Calu3 (cell line): ENCODE measurements around the gene PPP1R13B. TPM values are rescaled to one million over a fixed set of nuclear protein-coding genes. Genes with fewer than 3 reads are reported as not detected.

Experiments
- BruUV-seq: library from RNA; stranded (reverse); fragments of 400-500 nt; replicated peaks from 2 replicates; lab custom pipeline; 2021; lab: Mats Ljungman, UMichigan
- CTCF ChIA-PET: fragments of 300-600 bp; sonication (Branson Sonifier 250); formaldehyde crosslinking; loops from one replicate; lab custom pipeline; 2022; ENCODE audit warnings: antibody characterized with exemption; lab: Charles Lee
- DNase-seq: peaks from one replicate; pipeline ENCODE4 v3.0.0; 2022
- H3K27ac Mint-ChIP-seq: one replicate; pipeline ENCODE4 v1.8.0; 2022; ENCODE audit warnings: mixed read lengths; ENCODE audit not compliant: unreplicated experiment
- H3K27me3 Mint-ChIP-seq: one replicate; pipeline ENCODE4 v1.8.0; 2022; ENCODE audit warnings: mixed read lengths; ENCODE audit not compliant: unreplicated experiment
- H3K36me3 Mint-ChIP-seq: one replicate; pipeline ENCODE4 v1.8.0; 2022; ENCODE audit warnings: mild to moderate bottlenecking, moderate library complexity, mixed read lengths; ENCODE audit not compliant: insufficient read depth, unreplicated experiment
- H3K4me1 Mint-ChIP-seq: one replicate; pipeline ENCODE4 v1.8.0; 2022; ENCODE audit warnings: mild to moderate bottlenecking, low read depth, mixed read lengths; ENCODE audit not compliant: unreplicated experiment
- H3K4me3 Mint-ChIP-seq: one replicate; pipeline ENCODE4 v1.8.0; 2022; ENCODE audit warnings: mild to moderate bottlenecking, low read depth, moderate library complexity, mixed read lengths; ENCODE audit not compliant: unreplicated experiment
- H3K9me3 Mint-ChIP-seq: one replicate; pipeline ENCODE4 v1.8.0; 2022; ENCODE audit warnings: low read depth, mixed read lengths; ENCODE audit not compliant: unreplicated experiment
- CTCF ChIP-seq: fragments of 200-600 bp; IDR thresholded peaks from one replicate; pipeline ENCODE4 v1.8.0; 2022; ENCODE audit warnings: antibody characterized with exemption; ENCODE audit not compliant: unreplicated experiment
- intact Hi-C: fragments of 100-400 bp; cut with micrococcal nuclease; formaldehyde crosslinking; loops from one replicate; pipeline ENCODE4 v1.10.0; 2022; ENCODE audit not compliant: unreplicated experiment
- total RNA-seq: library from RNA; stranded (reverse); gene quantifications from 2 replicates; pipeline ENCODE4 v1.2.3, GENCODE V29; 2022

Gene PPP1R13B
- total RNA-seq, 1 experiment from 2014 or later: 27.7 TPM

DNA sequence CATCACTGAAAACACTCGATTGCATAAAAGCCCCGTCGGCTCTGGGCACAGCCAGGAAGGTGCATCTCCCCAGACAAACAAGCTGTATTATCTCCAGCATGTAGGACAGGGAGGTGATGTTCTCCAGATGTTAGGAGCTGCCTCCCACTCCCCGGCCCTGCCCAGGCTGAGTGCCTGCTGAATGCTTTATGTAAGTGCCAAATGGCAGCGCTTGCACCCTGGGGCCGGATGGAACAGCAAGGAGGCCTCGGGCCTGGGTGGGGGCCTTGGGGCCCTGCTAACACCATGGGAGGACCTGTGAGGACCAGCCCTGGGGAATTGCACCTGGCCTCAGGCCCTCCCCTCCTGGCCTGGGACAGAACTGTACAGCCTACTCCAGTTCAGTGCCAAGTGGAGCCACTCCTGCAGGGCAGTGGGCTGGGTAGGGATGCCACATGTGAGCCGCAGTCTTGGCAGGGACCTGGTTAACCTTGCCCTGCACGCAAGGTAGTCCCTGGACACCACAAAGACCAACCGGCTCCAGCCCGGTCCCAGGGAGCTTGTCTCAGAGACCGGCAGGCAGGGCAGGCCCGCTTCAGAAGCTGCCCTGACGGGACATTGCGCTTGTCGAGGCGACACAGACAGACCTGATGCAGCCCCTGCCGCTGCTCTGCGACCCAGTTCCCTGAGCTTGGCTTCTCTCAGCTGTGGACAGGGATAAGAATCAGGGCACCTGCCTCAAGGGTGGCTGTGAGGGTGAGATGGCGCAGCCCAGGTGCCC, 35.3 kb upstream of the PPP1R13B start:
- no TSS peak for BruUV-seq
- intact Hi-C loops: no loop called here
- no peaks in the 10 kb centered on the region for H3K27me3 Mint-ChIP-seq
- no peak for TF ChIP-seq CTCF
- H3K9me3 Mint-ChIP-seq: no peaks in the 10 kb centered on the region
- CTCF ChIA-PET: no interaction called here
- no peak for DNase-seq
- H3K4me3 Mint-ChIP-seq: no peak overlapping the region
- H3K36me3 Mint-ChIP-seq: peaks cover 11% of the 10 kb centered on the region
- peaks cover 11% of the 10 kb centered on the region for H3K4me1 Mint-ChIP-seq
- no peak overlapping the region for H3K27ac Mint-ChIP-seq

GRCh38 chr14:103881268-103882201, 34.2 kb upstream of the PPP1R13B start:
- intact Hi-C loops: no loop called here
- no TSS peak for BruUV-seq
- DNase-seq: no peak
- Mint-ChIP-seq H3K27me3 (no peaks in the 10 kb centered on the region), H3K36me3 (peaks cover 11% of the 10 kb centered on the region), H3K4me1 (peaks cover 11% of the 10 kb centered on the region), H3K27ac (no peak overlapping the region), H3K4me3 (peak overlapping the region; percentile 60), H3K9me3 (no peaks in the 10 kb centered on the region)
- CTCF ChIA-PET: interaction anchor here (0.7 to 1.5 kb wide), 2 partner anchors 12 to 56 kb away, joined by 3 to 7 read pairs; no protein-coding TSS in a partner anchor
- TF ChIP-seq CTCF: no peak

GRCh38 chr14:103880348-103881267, 33.2 kb upstream of the PPP1R13B start:
- Mint-ChIP-seq H3K36me3 (peaks cover 11% of the 10 kb centered on the region), H3K27ac (peak overlapping the region; percentile 33), H3K27me3 (no peaks in the 10 kb centered on the region), H3K9me3 (no peaks in the 10 kb centered on the region), H3K4me3 (peak overlapping the region; percentile 60), H3K4me1 (peaks cover 11% of the 10 kb centered on the region)
- intact Hi-C loops: no loop called here
- CTCF ChIA-PET: interaction anchor here (0.6 to 1.5 kb wide), 7 partner anchors 9 to 72 kb away, joined by 3 to 7 read pairs (median 3); no protein-coding TSS in a partner anchor
- DNase-seq: peak; percentile 68
- TF ChIP-seq CTCF: no peak
- no TSS peak for BruUV-seq
